AG04449 (cell line): ENCODE measurements around the gene MYO1A.
A peak's percentile ranks its signal among the peaks of the same experiment; 100 is the strongest.

Source experiments
- CTCF ChIA-PET: fragments of 350-600 bp; formaldehyde crosslinking; extraction: SDS; loops from one replicate; lab custom pipeline; 2021; ENCODE audit warnings: antibody characterized with exemption; lab: Yijun Ruan, JAX
- POLR2A ChIA-PET: fragments of 400-600, 350-600 bp; formaldehyde crosslinking; extraction: SDS; loops from one replicate; lab custom pipeline; 2020; ENCODE audit warnings: antibody characterized with exemption, inconsistent platforms; lab: Yijun Ruan, JAX
- DNase-seq: peaks from one replicate; pipeline ENCODE4 v3.0.0-alpha.2; 2010; ENCODE audit warnings: low read depth, low spot score
- H3K4me3 ChIP-seq: 2 replicates; pipeline ENCODE4 v1.5.1; 2011; ENCODE audit warnings: low read depth, mild to moderate bottlenecking, control low read depth, low read length
- TF ChIP-seq, protein P1 (sequence below): IDR thresholded peaks from one replicate; pipeline ENCODE4 v1.5.1; 2011; ENCODE audit warnings: mild to moderate bottlenecking, moderate library complexity, low read length, control low read depth, inconsistent platforms; ENCODE audit not compliant: insufficient read depth; ENCODE audit errors: missing control alignments

MYO1A gene

DNA sequence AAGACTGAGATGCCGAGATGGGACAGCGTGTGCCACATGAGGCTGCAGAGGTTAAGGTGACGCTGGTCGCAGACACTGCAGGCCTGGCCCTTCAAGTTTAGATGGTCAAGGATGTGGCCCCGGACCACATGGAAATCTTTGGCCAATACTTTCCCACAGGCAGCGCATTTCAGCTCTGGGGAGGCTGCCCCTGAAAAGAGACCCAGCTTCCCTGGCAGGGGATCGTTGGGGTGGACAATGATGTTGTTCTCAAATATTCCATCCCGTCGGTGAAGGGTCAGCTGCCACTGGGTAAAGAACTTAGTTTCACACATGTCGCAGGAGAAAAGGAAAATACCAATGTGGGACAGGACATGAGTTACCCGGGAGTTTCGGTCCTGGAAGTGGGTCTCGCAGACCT lies 46.5 kb downstream of the MYO1A start:
- H3K4me3 ChIP-seq = no peak overlapping the region
- DNase-seq = no peak
- ChIA-PET POLR2A (no interaction called here), CTCF (interaction anchor here (1.0 to 19.3 kb wide), 8 partner anchors 9 to 245 kb away, joined by 4 to 500 read pairs (median 54); partner anchors contain the start of genes HSD17B6, PRIM1 and TAC3)
- TF ChIP-seq, protein P1, sequence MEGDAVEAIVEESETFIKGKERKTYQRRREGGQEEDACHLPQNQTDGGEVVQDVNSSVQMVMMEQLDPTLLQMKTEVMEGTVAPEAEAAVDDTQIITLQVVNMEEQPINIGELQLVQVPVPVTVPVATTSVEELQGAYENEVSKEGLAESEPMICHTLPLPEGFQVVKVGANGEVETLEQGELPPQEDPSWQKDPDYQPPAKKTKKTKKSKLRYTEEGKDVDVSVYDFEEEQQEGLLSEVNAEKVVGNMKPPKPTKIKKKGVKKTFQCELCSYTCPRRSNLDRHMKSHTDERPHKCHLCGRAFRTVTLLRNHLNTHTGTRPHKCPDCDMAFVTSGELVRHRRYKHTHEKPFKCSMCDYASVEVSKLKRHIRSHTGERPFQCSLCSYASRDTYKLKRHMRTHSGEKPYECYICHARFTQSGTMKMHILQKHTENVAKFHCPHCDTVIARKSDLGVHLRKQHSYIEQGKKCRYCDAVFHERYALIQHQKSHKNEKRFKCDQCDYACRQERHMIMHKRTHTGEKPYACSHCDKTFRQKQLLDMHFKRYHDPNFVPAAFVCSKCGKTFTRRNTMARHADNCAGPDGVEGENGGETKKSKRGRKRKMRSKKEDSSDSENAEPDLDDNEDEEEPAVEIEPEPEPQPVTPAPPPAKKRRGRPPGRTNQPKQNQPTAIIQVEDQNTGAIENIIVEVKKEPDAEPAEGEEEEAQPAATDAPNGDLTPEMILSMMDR = no peak

DNA sequence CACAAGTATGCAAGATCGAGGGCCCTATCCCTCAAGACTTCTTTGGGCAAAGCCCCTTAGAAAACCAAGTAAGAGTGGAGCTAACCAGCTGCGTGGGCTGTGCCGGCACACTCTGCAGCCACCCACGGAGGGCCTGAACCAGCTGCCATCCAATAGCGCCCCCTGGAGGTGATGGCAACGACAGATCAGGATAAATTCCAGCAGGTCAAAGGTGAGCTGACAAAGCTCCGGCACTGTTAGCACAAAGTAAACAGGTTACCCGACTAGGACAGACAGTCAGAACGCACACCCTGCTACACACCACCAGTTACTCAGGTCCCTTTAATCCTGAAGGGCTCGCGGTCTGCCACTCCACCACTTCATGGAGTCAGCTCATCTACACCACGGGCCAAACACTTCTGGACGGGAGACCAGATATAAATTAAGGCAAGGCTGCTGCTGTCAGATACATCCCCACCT lies 48.5 kb downstream of the MYO1A start:
- H3K4me3 ChIP-seq = no peak overlapping the region
- CTCF ChIA-PET = interaction anchor here (0.8 to 19.3 kb wide), 22 partner anchors 7 to 365 kb away, joined by 3 to 500 read pairs (median 5); partner anchors contain the start of genes HSD17B6, PRIM1, STAT6 and TAC3

DNA sequence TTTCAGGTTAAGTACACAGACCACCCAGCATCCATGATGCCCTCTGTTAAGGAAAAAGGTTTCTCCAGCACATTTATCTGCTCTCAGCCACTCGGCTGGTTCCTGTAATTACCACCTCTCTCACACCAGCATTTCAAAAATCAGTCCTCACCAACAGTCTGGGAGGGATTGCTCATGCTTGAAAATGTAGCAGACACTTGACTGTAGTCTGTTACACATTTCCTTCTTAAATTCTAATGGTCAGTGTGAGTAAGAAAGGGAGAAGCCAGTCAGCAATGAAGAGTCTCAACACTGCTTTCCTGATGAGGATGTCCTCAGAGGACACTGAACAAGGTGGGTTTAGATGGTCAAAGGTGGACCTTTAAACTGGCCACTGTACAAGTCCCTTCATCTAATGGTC lies 49.5 kb downstream of the MYO1A start:
- POLR2A ChIA-PET = no interaction called here
- H3K4me3 ChIP-seq = no peak overlapping the region
- no peak for DNase-seq
- TF ChIP-seq, protein P1 = no peak
- CTCF ChIA-PET = interaction anchor here (1.4 to 19.3 kb wide), 8 partner anchors 9 to 364 kb away, joined by 3 to 500 read pairs (median 50); partner anchors contain the start of genes HSD17B6, PRIM1, STAT6 and TAC3

More for the DNA sequence above, 48.5 kb downstream of the MYO1A start:
- POLR2A ChIA-PET = no interaction called here
- TF ChIP-seq, protein P1 = peak; percentile 66
- no peak for DNase-seq

DNA sequence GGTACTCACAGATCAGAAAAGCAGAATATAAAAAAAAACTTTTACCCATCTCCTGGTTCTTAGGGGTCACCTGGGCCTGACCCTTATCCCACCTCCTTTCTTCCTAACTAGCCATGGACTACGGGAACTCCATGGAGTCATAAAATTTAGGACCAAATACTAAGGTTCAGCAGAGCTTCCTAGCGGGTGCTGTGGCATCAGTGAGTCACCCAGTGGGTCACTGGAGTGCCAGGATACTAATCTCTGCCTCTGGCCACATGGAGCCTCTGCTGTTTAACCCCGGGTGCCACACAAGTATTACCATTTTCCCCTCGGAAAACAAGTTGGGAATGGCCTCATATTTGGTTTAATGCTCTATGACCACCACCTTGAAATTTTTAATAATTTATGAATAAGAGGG lies 50.5 kb downstream of the MYO1A start:
- no peak for DNase-seq
- TF ChIP-seq, protein P1 = no peak
- POLR2A ChIA-PET = interaction anchor here (0.9 kb wide), 1 partner anchor 11 kb away, joined by 3 read pairs; no protein-coding TSS in a partner anchor
- CTCF ChIA-PET = interaction anchor here (1.7 to 19.3 kb wide), 5 partner anchors 10 to 241 kb away, joined by 4 to 500 read pairs (median 134); partner anchors contain the start of genes HSD17B6, PRIM1 and TAC3
- H3K4me3 ChIP-seq = no peak overlapping the region

DNA sequence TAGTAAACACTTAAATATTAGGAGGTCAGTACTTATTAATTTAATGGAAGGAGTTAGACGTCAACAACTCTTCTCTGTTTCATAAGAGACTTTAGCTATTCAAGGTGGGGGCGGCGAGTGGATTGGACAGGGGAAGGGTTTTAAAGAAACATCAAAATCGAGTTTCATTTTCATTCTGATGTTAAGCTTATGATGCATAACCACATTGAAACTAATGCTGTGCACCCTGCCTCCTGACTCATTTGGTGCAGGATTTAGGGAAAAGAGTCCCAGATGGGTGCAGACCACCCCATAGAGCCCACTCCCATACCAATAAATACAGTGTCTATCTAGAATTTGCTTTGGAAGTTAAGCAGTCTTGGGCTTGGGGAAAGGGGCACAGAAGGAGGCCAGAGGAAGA lies 50.9 kb downstream of the MYO1A start:
- no peak overlapping the region for H3K4me3 ChIP-seq
- ChIA-PET POLR2A (interaction anchor here (0.9 kb wide), 1 partner anchor 11 kb away, joined by 3 read pairs; no protein-coding TSS in a partner anchor), CTCF (interaction anchor here (0.5 to 19.3 kb wide), 7 partner anchors 10 to 371 kb away, joined by 3 to 500 read pairs (median 92); partner anchors contain the start of genes HSD17B6, PRIM1 and TAC3)
- TF ChIP-seq, protein P1 = no peak
- DNase-seq = no peak

DNA sequence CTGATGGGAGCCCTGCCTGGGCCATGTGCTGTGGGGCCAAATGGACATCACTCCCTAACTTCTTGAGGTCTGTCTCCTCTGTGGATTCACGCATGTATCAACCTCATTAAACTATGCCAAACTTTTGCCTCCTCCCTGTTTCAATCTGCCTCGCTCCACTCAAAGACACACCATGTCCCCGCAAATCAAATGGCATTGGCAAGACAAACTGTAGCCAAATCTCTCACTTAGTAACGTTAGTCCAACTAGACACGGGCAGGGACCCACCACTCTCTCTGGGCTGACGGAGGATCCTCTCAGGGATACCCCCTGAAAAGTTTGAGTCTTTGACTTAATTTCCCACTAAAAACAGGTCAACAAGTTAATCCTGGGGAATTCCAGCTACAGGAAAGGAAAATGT lies 51.6 kb downstream of the MYO1A start:
- H3K4me3 ChIP-seq = no peak overlapping the region
- no peak for DNase-seq
- CTCF ChIA-PET = interaction anchor here (0.5 to 19.3 kb wide), 5 partner anchors 10 to 370 kb away, joined by 3 to 500 read pairs (median 92); partner anchors contain the start of genes HSD17B6 and PRIM1
- TF ChIP-seq, protein P1 = no peak
- POLR2A ChIA-PET = interaction anchor here (0.9 kb wide), 1 partner anchor 10 kb away, joined by 3 read pairs; no protein-coding TSS in a partner anchor
